Testis (tissue), 3 donors: Measurements from ENCODE around the gene ZNF618. TPM values are rescaled to one million over a fixed set of nuclear protein-coding genes. Genes with fewer than 3 reads are reported as not detected.

Experiments used
- DNase-seq: peaks from one replicate; pipeline ENCODE4 v3.0.0-alpha.2; 2019
- H3K27ac ChIP-seq, 2 donors: fragments of 200-600 bp; sonication (generic); one replicate each; pipeline ENCODE4 v1.5.1; 2019
- H3K27me3 ChIP-seq: fragments of 200-600 bp; sonication (generic); one replicate; pipeline ENCODE4 v1.5.1; 2019
- H3K36me3 ChIP-seq: fragments of 200-600 bp; sonication (generic); one replicate; pipeline ENCODE4 v1.5.1; 2017; ENCODE audit warnings: low read depth; ENCODE audit errors: missing control alignments
- H3K4me1 ChIP-seq: fragments of 200-600 bp; sonication (generic); one replicate; pipeline ENCODE4 v1.5.1; 2019
- H3K4me3 ChIP-seq, 2 donors: fragments of 200-600 bp; sonication (generic); one replicate each; pipeline ENCODE4 v1.5.1; 2017 to 2019
- H3K9me3 ChIP-seq: fragments of 200-600 bp; sonication (generic); one replicate; pipeline ENCODE4 v1.5.1; 2017
- CTCF ChIP-seq, 3 experiments: fragments of 450-650 bp in 2 of 3; fragments of 200-600 bp in 1 of 3; sonication (generic) in 1 of 3; IDR thresholded peaks; one replicate each; pipeline ENCODE4 v1.5.1; 2016 to 2019; ENCODE audit warnings: antibody characterized with exemption in 3 of 3, mild to moderate bottlenecking in 2 of 3, moderate library complexity in 1 of 3
- POLR2A ChIP-seq: fragments of 450-650 bp; IDR thresholded peaks from one replicate; pipeline ENCODE4 v1.6.1; 2017; ENCODE audit warnings: antibody characterized with exemption, mild to moderate bottlenecking, moderate library complexity
- WGBS, 2 donors: methylation state at CpG; one replicate each; pipeline ENCODE4 v1.1.5; 2018; 5-methylcytosine and 5-hydroxymethylcytosine counted together
- intact Hi-C: fragments of 100-400 bp; cut with DNase I; formaldehyde crosslinking; loops from one replicate; pipeline ENCODE4 v1.15.1; 2023; ENCODE audit warnings: low total_unique reads
- polyA plus RNA-seq: library from polyadenylated mRNA; stranded (reverse); fragments of 350-450 nt; fragmentation: Illumina TruSeq; extraction: RNeasy Lipid Tissue Mini Kit (QIAGEN cat#74804); gene quantifications from one replicate; pipeline ENCODE4 v1.2.3, GENCODE V29; 2014; ENCODE audit warnings: low read depth, low replicate concordance; ENCODE audit not compliant: insufficient read depth
- total RNA-seq, 2 donors: library from RNA; depleted of rRNA; stranded (reverse); fragments of >200 nt; gene quantifications; one replicate each; pipeline ENCODE4 v1.2.3, GENCODE V29; 2016

The ZNF618 gene
- total and polyA plus RNA-seq, 3 donors from 2014 or later, result 6.8 to 15.2 (median 14.6) TPM

GRCh38 chr9:114003758-114004157 is 127.6 kb downstream of the ZNF618 start:
- Histone ChIP-seq H3K27me3 (no peaks in the 10 kb centered on the region), H3K4me1 (no peaks in the 10 kb centered on the region), H3K4me3 (no peak overlapping the region), H3K9me3 (no peaks in the 10 kb centered on the region), H3K27ac (peak overlapping the region in 1 of 2 donors; percentile 33), H3K36me3 (no peaks in the 10 kb centered on the region)
- TF ChIP-seq POLR2A (no peak), CTCF (IDR thresholded peaks at IDR 0.05) (no peak)
- intact Hi-C loops, result no loop called here
- WGBS, 2 donors, result 50 to 61% methylated on average over 5 of the region's 5 CpGs
- peak; percentile 10 for DNase-seq

GRCh38 chr9:114004221-114004716 is 128.2 kb downstream of the ZNF618 start:
- TF ChIP-seq POLR2A, result no peak
- no peak for TF ChIP-seq CTCF (IDR thresholded peaks at IDR 0.05)
- H3K4me3 ChIP-seq, result no peak overlapping the region
- no peaks in the 10 kb centered on the region for H3K9me3 ChIP-seq
- H3K4me1 ChIP-seq, result no peaks in the 10 kb centered on the region
- intact Hi-C loops, result no loop called here
- H3K36me3 ChIP-seq, result no peaks in the 10 kb centered on the region
- H3K27me3 ChIP-seq, result no peaks in the 10 kb centered on the region
- 78 to 81% methylated on average over 15 of the region's 15 CpGs for WGBS, 2 donors
- DNase-seq, result peak; percentile 38
- H3K27ac ChIP-seq, result peak overlapping the region in 1 of 2 donors; percentile 33

- Histone ChIP-seq H3K4me1 (no peaks in the 10 kb centered on the region), H3K9me3 (no peaks in the 10 kb centered on the region), H3K4me3 (no peak overlapping the region), H3K27me3 (no peaks in the 10 kb centered on the region), H3K36me3 (no peaks in the 10 kb centered on the region), H3K27ac (no peak overlapping the region)
- peak; percentile 6 for DNase-seq
- TF ChIP-seq POLR2A, result no peak
- TF ChIP-seq CTCF (IDR thresholded peaks at IDR 0.05), result no peak
- WGBS, 2 donors, result 83 to 94% methylated on average over 9 of the region's 9 CpGs
- intact Hi-C loops, result no loop called here
Observed at GRCh38 chr9:114005371-114006154, 129.5 kb downstream of the ZNF618 start.

- Histone ChIP-seq H3K9me3 (no peaks in the 10 kb centered on the region), H3K27me3 (no peaks in the 10 kb centered on the region), H3K36me3 (no peaks in the 10 kb centered on the region), H3K27ac (no peak overlapping the region), H3K4me1 (no peaks in the 10 kb centered on the region), H3K4me3 (no peak overlapping the region)
- intact Hi-C loops, result no loop called here
- 94 to 96% methylated on average over 4 of the region's 4 CpGs for WGBS, 2 donors
- TF ChIP-seq CTCF (IDR thresholded peaks at IDR 0.05) (no peak), POLR2A (no peak)
- DNase-seq, result peak; percentile 6
Observed at GRCh38 chr9:114006155-114006550, 130.0 kb downstream of the ZNF618 start.
